IgD-negative memory B cell (primary cell): ENCODE results near the gene CDH5. TPM values are rescaled to one million over a fixed set of nuclear protein-coding genes. Genes with fewer than 3 reads are reported as not detected.
A peak's percentile ranks its signal among the peaks of the same experiment; 100 is the strongest.
"Not testable (repeated sequence)": the region's sequence is repeated elsewhere in the genome, so short reads cannot be mapped to it uniquely, and the experiment has no call there.

Experiments used
- H3K27ac Mint-ChIP-seq, 3 donors: one replicate each; pipeline ENCODE4 v1.8.0; 2020 to 2022; ENCODE audit warnings: mild to moderate bottlenecking in 3 of 3, mixed read lengths in 3 of 3, moderate library complexity in 1 of 3
- H3K27me3 Mint-ChIP-seq: one replicate; pipeline ENCODE4 v1.8.0; 2021; ENCODE audit warnings: mixed read lengths
- H3K36me3 Mint-ChIP-seq: one replicate; pipeline ENCODE4 v1.8.0; 2020; ENCODE audit warnings: mild to moderate bottlenecking, mixed read lengths
- H3K4me1 Mint-ChIP-seq, 3 donors: one replicate each; pipeline ENCODE4 v1.8.0; 2020 to 2022; ENCODE audit warnings: mixed read lengths in 3 of 3, mild to moderate bottlenecking in 1 of 3
- H3K4me3 Mint-ChIP-seq, 4 donors: one replicate each; pipeline ENCODE4 v1.8.0; 2020 to 2022; ENCODE audit warnings: mild to moderate bottlenecking in 4 of 4, mixed read lengths in 4 of 4, moderate library complexity in 3 of 4
- H3K9me3 Mint-ChIP-seq, 3 donors: one replicate each; pipeline ENCODE4 v1.8.0; 2020 to 2021; ENCODE audit warnings: mixed read lengths in 3 of 3, mild to moderate bottlenecking in 1 of 3
- polyA plus RNA-seq: library from polyadenylated mRNA; unstranded; fragments of 300-500 nt; fragmentation: Illumina TruSeq; gene quantifications from one replicate; pipeline ENCODE4 v1.2.3, GENCODE V29; 2021

Gene CDH5, protein sequence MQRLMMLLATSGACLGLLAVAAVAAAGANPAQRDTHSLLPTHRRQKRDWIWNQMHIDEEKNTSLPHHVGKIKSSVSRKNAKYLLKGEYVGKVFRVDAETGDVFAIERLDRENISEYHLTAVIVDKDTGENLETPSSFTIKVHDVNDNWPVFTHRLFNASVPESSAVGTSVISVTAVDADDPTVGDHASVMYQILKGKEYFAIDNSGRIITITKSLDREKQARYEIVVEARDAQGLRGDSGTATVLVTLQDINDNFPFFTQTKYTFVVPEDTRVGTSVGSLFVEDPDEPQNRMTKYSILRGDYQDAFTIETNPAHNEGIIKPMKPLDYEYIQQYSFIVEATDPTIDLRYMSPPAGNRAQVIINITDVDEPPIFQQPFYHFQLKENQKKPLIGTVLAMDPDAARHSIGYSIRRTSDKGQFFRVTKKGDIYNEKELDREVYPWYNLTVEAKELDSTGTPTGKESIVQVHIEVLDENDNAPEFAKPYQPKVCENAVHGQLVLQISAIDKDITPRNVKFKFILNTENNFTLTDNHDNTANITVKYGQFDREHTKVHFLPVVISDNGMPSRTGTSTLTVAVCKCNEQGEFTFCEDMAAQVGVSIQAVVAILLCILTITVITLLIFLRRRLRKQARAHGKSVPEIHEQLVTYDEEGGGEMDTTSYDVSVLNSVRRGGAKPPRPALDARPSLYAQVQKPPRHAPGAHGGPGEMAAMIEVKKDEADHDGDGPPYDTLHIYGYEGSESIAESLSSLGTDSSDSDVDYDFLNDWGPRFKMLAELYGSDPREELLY
- polyA plus RNA-seq = not detected

DNA sequence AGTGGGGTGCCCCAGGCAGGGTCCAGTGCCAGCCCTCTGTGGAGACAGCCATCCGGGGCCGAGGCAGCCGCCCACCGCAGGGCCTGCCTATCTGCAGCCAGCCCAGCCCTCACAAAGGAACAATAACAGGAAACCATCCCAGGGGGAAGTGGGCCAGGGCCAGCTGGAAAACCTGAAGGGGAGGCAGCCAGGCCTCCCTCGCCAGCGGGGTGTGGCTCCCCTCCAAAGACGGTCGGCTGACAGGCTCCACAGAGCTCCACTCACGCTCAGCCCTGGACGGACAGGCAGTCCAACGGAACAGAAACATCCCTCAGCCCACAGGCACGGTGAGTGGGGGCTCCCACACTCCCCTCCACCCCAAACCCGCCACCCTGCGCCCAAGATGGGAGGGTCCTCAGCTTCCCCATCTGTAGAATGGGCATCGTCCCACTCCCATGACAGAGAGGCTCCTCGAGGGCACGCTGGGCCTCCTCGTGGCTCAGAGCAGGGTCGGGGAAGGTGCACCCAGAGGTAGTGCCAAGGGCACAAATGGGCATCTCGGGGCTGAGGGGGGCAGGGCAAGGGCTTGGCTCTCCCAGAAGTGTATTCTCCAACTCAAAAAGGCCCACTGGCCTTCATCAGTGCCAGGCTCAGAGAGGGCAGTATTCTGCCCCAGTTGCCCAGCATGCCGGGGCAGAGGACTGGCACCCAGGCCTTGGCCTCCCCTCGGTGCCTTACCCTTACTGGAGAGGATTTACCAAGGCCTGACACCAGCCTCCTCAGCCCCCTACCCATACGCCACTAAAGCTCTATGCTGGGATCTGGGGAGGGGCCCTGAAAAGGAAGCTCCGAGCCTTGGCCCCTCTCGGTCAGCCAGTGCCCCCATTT is at the start of gene CDH5:
TSS of gene CDH5 (plus strand) at position 259 of the 867 bp plus-strand sequence. CDS start 12,647 bp downstream, outside the sequence.
- peaks cover 3% of the 10 kb centered on the region for H3K36me3 Mint-ChIP-seq

DNA sequence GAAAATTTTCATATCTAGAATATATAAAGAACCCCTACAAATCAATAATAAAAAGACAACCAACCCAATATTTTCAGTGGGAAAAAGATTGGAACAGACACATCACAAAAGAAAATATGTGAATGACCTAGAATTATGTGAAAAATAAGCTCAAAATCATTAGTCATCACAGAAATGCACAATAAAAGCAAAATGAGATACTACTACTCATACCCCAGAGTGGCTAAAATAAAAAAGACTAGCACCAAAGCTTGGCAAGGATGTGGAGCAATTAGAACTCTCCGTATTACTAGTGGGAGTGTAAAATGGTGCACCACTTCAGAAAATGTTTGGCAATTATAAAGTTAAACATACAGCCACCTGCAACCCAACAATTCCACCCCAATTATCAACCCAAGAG is 48.0 kb upstream of the CDH5 start:
- no peak overlapping the region for H3K27ac Mint-ChIP-seq
- H3K4me3 Mint-ChIP-seq = no peak overlapping the region
- H3K4me1 Mint-ChIP-seq = peaks cover 0 to 2% (median 2%) of the 10 kb centered on the region in 3 donors
- no peaks in the 10 kb centered on the region for H3K36me3 Mint-ChIP-seq
- H3K27me3 Mint-ChIP-seq = peaks cover 11% of the 10 kb centered on the region
- no peaks in the 10 kb centered on the region for H3K9me3 Mint-ChIP-seq

More for the DNA sequence above, at the start of gene CDH5:
- Mint-ChIP-seq H3K9me3 (no peaks in the 10 kb centered on the region), H3K27me3 (peaks cover 36% of the 10 kb centered on the region), H3K4me1 (peaks cover 0 to 6% (median 0%) of the 10 kb centered on the region in 3 donors), H3K4me3 (no peak within 1 kb of the TSS), H3K27ac (peak within 1 kb of the TSS in 1 of 3 donors; percentile 31)

DNA sequence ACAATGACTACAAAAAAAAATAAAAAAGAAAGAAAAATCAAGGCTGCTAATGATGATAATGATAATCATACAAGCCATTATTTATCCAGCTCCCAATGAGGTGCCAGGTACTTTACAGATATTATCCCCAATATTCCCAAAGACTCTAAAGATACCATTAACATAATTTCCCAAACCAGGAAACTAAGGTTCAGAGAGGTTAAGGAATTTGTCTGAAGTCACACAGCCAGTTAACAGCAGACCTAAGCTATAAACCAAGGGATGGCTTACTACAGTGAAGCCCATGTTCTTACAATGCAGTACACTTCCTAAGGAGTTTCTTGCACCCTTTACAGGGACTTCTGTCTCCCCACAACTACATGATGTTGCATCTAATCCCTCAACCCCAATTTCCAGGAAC is 45.7 kb upstream of the CDH5 start:
- Mint-ChIP-seq H3K4me1 (peaks cover 0 to 2% (median 2%) of the 10 kb centered on the region in 3 donors), H3K9me3 (no peaks in the 10 kb centered on the region)

DNA sequence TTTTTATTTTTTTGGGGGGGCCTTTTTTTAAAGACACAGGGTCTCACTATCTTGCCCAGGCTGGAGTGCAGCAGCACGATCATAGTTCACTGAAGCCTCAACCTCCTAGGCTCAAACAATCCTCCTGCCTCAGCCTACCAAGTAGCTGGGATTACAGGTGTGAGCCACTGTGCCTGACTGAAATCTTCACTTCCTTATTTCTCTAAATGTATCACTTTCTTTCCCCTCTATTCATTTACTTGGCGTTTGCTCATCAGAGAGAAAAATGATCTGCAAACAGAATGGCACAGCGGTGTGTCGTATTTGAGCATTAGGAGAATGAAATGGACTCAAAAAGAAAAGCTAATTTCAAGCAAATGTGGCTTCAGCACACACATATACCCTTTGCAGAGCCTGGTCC is 44.3 kb upstream of the CDH5 start:
- no peaks in the 10 kb centered on the region for H3K9me3 Mint-ChIP-seq
- peaks cover 12% of the 10 kb centered on the region for H3K27me3 Mint-ChIP-seq
- H3K27ac Mint-ChIP-seq = no peak overlapping the region
- no peaks in the 10 kb centered on the region for H3K36me3 Mint-ChIP-seq
- H3K4me3 Mint-ChIP-seq = no peak overlapping the region
- peaks cover 0 to 2% (median 2%) of the 10 kb centered on the region in 3 donors for H3K4me1 Mint-ChIP-seq

More for the DNA sequence above, 45.7 kb upstream of the CDH5 start:
- no peak overlapping the region for H3K27ac Mint-ChIP-seq
- H3K4me3 Mint-ChIP-seq = no peak overlapping the region
- H3K36me3 Mint-ChIP-seq = no peaks in the 10 kb centered on the region
- peaks cover 11% of the 10 kb centered on the region for H3K27me3 Mint-ChIP-seq

DNA sequence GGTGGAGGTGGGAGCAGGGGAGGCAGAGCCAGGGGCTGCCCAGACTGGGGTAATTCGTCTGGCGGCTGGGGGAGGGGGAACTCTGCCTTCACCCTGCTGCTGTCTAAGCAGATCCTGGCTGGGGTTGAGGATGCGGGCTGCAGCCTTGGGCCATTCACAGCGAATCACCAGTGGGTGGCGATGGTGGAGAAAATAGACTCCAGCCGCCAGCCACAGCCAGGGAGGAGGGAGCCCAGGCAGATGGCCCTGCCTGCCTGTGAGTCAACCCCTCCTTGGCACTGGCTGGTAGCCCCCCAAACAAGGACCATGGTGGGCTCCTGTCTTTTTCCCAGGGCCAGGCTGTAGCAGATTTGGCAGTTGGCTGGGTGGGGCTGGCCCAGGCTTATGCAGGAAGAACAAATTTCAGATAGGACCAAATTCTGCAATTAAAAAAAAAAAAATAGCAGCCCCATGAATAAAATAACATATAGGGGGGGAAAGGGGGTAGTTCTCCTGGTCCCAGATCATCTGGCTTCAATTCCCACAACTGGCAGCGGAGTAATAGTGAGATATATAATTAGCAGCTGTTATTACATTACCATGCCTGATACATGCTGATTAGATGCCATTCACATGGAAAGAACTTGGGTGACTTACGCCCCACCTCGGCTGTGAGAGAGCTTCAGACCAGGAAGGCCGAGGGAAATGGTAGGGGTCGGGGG is 41.5 kb upstream of the CDH5 start:
- Mint-ChIP-seq H3K4me3 (no peak overlapping the region), H3K9me3 (no peaks in the 10 kb centered on the region), H3K36me3 (no peaks in the 10 kb centered on the region), H3K27ac (no peak overlapping the region), H3K4me1 (peaks cover 0 to 2% (median 2%) of the 10 kb centered on the region in 3 donors), H3K27me3 (peaks cover 11% of the 10 kb centered on the region)

DNA sequence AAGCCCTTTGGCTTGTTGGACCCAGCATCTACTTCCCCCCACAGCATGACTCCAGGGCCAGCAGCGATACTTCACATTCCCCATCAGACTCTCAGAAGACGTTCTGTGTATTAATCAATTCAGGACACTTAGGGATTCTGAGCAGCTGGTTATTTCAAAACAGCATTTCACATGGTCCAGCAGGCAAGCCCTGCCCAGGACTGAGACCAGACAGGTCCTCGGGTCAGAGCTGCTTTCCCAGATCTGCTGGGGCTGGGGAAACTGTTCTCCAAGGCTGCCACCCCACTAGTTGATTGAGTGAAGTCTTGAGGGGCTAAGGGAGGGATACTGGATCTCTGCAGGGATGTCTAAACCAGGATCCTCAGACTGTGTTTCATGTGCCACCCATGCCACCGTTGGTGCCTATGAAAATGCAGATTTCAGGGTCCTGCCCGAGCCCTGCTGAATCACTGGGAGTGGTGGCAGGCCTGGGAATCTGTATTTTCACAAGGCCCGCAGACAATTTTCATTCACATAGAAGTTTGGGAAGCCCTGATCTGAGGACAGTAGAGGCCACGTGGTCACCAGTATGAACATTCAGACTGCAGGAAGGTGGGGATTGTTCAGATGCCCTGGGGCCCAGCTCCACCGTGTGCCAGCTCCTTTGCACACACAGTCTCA is 40.6 kb upstream of the CDH5 start:
- Mint-ChIP-seq H3K36me3 (peaks cover 1% of the 10 kb centered on the region), H3K27ac (no peak overlapping the region), H3K9me3 (no peaks in the 10 kb centered on the region), H3K4me1 (peaks cover 0 to 2% (median 2%) of the 10 kb centered on the region in 3 donors), H3K4me3 (no peak overlapping the region), H3K27me3 (peaks cover 10% of the 10 kb centered on the region)

DNA sequence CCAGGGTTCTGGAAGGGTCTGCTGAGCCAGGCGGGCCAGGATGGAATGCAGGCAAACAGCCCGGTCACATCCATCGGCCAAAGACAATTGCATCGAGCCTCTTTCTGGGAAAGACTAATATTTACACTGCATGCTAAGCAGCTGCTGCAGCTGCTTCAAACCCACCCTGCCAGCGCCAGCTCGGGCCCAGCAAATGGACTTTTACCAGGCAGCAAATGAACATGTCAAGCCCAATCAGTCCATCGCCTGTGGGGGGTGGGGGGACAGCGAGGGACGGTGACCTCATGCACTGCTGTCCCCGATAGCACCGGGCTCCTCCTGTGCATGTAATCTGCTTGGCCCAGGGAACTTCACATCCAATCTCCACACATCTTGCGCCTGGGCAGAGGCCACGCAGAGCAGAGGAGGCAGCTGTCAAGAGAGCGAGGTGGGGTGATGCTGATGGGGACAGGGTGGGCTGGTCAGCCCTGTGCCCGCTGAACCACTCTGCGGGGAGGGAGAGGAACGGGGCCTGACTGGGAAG is 39.4 kb upstream of the CDH5 start:
- Mint-ChIP-seq H3K27me3 (peaks cover 7% of the 10 kb centered on the region), H3K4me3 (peak overlapping the region in 1 of 4 donors; percentile 27), H3K4me1 (peaks cover 0 to 2% (median 2%) of the 10 kb centered on the region in 3 donors), H3K27ac (no peak overlapping the region), H3K9me3 (peaks cover 0 to 2% (median 0%) of the 10 kb centered on the region in 3 donors), H3K36me3 (peaks cover 2% of the 10 kb centered on the region)

DNA sequence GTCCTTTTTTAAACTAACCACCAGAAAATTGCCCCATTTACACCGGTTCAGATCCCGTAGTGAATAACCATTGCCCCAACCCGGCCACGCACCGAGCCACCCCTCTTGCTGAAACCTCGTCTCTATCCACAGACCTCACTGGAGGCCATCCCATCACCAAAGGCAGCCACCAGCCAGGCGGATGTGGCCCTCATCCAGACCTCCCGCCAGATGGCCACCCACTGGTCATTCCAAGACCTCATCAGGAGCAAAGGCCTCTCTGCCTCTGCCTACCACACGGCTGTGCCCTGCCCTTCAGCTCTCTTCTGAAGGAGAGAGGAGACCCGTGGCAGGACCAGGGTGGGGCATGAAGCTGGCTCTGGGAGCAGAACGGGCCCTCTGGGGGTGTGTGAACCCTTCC is 38.2 kb upstream of the CDH5 start:
- no peak overlapping the region for H3K4me3 Mint-ChIP-seq
- H3K27me3 Mint-ChIP-seq = peaks cover 7% of the 10 kb centered on the region
- peaks cover 0 to 2% (median 0%) of the 10 kb centered on the region in 3 donors for H3K9me3 Mint-ChIP-seq
- no peaks in the 10 kb centered on the region for H3K4me1 Mint-ChIP-seq
- H3K36me3 Mint-ChIP-seq = peaks cover 2% of the 10 kb centered on the region
- no peak overlapping the region for H3K27ac Mint-ChIP-seq

DNA sequence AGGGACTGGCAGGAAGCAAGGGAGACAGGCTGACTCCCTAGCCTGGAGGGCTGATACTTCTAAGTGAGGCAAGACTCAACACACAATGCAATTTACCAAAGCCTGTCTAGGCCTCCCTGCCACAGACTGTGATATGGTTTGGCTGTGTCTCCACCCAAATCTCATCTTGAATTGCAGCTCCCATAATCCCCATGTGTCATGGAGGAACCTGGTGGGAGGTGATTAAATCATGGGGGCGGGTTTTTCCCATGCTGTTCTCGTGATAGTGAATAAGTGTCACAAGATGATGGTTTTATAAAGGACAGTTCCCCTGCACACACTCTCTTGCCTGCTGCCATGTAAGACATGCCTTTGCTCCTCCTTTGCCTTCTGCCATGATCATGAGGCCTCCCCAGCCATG is 35.0 kb upstream of the CDH5 start:
- H3K4me3 Mint-ChIP-seq, H3K36me3 Mint-ChIP-seq, H3K9me3 Mint-ChIP-seq, H3K27me3 Mint-ChIP-seq, H3K4me1 Mint-ChIP-seq, H3K27ac Mint-ChIP-seq: not testable (repeated sequence)

DNA sequence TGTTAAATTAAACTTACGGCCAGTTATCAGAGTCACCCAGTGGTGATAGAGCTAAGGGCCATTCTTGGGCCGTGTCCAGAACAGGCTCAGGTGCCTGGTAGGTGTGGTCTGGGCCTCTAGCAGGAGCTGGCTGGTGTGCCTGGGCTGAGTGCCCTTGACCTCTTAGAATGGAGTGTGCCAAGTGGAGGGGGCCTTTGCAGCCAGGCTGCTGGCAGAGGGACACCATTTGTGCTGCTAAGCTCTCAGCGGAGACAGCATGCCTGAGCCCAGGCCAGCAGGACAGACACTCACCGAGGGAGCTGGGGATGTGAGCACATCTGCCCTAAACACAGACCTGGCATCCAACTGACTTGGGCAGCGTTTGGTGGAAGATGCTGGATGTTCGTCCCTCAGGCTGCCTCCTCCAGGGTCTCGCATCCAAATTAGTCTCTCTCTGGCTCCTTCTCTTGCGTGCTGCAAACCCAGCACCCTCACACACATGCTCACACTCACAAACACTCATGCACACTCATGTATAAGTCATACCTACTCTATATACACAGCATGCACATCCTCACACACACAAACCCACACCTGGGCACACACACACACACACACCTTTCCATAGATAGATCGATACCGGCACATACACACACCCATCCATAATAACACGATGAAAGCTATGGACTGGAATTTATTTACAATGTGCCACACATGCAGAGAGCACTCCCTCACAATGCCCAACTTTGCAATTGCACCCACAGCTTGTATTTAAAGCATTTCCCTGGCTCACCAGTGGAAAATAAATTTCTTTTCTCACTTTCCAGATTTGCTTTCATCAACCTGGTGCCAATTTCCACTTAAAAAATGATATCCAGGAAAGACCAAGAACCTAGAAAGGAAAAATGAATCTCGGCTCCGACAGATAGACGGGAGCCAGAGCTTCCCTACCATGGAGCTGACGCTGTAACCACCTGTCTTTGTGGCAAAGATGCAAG is 33.6 kb upstream of the CDH5 start:
- H3K36me3 Mint-ChIP-seq = peaks cover 2% of the 10 kb centered on the region
- no peak overlapping the region for H3K4me3 Mint-ChIP-seq
- H3K27ac Mint-ChIP-seq = no peak overlapping the region
- peaks cover 0 to 3% (median 2%) of the 10 kb centered on the region in 3 donors for H3K9me3 Mint-ChIP-seq
- peaks cover 11% of the 10 kb centered on the region for H3K27me3 Mint-ChIP-seq
- no peaks in the 10 kb centered on the region for H3K4me1 Mint-ChIP-seq

DNA sequence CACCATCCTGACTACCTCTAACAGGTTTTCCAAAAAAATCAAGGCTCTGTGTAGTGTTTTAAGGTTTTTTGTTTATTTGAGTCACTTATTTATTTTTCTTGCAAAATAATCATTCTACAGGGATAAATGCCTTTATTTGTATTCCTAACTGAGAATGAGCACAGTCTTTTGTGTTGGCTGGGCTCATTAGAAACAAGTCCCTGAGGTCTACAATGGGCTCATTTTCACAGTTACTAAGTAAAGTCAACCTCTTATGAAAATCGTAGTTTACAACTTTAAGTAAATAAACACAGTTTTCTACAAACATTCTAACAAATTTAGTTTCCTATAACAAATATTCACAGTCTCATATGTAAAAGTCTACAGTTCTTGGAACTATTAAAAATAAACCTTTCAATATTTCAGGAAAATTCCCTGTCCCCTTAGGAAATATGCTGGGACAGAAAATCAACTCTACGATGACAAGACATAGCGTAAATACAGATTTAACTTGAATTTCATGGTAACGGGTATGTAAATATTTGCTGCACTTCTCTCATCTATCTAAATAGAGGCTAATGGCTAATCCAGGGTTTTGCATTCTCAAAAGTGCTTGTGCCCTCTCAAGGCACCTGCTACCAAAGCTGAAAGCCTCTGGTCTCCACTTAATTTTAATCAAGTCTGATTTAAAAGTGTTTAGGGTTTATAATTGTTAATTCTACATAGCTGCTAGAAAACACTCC is 31.5 kb upstream of the CDH5 start:
- no peaks in the 10 kb centered on the region for H3K4me1 Mint-ChIP-seq

DNA sequence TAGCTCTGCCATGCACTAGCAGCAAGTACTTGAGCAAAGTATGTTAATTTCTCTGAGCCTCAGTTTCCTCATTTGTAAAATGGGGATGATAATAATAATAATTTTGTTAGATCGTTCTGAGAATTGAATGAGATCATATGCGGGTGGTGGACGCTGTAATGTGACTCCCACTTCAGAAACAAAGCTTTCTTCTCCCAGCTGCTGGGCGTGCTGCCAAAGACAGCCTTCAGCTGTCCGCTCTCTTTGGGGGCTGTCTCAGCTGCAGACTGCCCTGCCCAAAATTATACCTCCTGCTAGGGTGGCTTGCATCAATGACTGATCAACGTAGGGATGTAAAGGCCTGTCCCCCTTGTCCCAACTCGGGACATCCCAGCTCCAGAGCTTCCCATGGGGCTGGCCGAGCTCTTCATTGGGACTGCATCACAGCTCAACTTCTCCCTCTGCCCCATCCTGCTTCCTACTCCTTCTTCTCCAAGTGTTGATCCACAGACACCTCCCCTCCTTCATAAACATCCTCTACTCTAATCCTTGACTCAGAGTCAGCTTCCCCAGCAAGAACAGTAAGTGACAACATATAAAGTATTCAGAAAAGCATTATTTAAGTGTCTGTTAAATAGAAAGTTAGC is 30.7 kb upstream of the CDH5 start:
- peaks cover 0 to 3% (median 2%) of the 10 kb centered on the region in 3 donors for H3K9me3 Mint-ChIP-seq
- no peaks in the 10 kb centered on the region for H3K4me1 Mint-ChIP-seq
- H3K36me3 Mint-ChIP-seq = peaks cover 1% of the 10 kb centered on the region
- peaks cover 9% of the 10 kb centered on the region for H3K27me3 Mint-ChIP-seq
- no peak overlapping the region for H3K27ac Mint-ChIP-seq
- no peak overlapping the region for H3K4me3 Mint-ChIP-seq

More for the DNA sequence above, 31.5 kb upstream of the CDH5 start:
- peaks cover 2% of the 10 kb centered on the region for H3K36me3 Mint-ChIP-seq
- no peak overlapping the region for H3K4me3 Mint-ChIP-seq
- peaks cover 0 to 3% (median 2%) of the 10 kb centered on the region in 3 donors for H3K9me3 Mint-ChIP-seq
- peaks cover 9% of the 10 kb centered on the region for H3K27me3 Mint-ChIP-seq
- H3K27ac Mint-ChIP-seq = no peak overlapping the region
